HG03342 (cell line): Measurements from ENCODE around the gene YAF2.
"Not testable (repeated sequence)": the region's sequence is repeated elsewhere in the genome, so short reads cannot be mapped to it uniquely, and the experiment has no call there.

Experiments used
- ATAC-seq: cut with Tn5 transposase; IDR thresholded peaks from one replicate; pipeline ENCODE4 v1.9.1; 2021; ENCODE audit warnings: mild to moderate bottlenecking, moderate library complexity; ENCODE audit not compliant: unreplicated experiment

Gene YAF2

DNA sequence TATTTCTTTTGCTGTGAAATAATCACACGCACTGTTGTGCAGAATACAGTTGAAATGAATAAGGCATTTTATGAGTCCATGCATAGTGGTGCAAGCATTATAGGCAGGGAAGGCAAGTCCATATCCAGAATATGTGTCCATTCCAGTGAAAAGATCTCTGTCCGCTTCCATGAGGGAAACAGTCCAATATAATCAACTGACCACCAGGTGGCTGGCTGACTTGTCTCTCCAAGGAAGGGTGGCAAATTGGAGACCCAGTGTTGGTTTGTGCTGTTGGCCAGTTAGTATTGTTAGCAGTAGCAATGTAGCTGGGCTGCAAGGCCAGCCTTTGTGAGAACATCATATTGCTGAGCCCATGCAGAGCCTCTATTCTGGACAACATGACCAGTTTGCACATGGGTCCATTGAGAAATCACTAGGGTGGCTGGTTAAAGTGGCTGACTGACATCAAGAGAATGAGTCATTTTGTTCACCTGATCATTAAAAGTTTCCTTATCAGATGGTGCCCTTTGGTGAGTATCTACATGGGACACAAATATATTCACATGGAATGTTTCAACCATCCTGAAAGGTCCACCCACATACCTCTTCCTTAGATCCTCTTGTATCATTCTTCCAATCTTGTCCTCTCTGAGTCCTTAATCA, 17.3 kb upstream of the YAF2 start:
- ATAC-seq, result no peak

DNA sequence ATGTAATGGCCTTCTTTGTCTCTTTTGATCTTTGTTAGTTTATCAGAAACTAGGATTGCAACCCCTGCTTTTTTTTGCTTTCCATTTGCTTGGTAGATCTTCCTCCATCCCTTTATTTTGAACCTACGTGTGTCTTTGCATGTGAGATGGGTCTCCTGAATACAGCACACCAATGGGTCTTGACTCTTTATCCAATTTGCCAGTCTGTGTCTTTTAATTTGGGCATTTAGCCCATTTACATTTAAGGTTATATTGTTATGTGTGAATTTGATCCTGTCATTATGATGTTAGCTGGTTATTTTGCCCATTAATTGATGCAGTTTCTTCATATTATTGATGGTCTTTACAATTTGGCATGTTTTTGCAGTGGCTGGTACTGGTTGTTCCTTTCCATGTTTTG, 14.6 kb upstream of the YAF2 start:
- ATAC-seq, result not testable (repeated sequence)

DNA sequence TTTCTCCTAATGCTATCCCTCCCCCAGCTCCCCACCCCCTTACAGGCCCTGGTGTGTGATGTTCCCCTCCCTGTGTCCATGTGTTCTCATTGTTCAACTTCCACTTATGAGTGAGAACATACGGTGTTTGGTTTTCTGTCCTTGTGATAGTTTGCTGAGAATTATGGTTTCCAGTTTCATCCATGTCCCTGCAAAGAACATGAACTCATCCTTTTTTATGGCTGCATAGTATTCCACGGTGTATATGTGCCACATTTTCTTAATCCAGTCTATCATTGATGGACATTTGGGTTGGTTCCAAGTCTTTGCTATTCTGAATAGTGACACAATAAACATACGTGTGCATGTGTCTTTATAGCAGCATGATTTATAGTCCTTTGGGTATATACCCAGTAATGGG, 11.0 kb upstream of the YAF2 start:
- not testable (repeated sequence) for ATAC-seq

DNA sequence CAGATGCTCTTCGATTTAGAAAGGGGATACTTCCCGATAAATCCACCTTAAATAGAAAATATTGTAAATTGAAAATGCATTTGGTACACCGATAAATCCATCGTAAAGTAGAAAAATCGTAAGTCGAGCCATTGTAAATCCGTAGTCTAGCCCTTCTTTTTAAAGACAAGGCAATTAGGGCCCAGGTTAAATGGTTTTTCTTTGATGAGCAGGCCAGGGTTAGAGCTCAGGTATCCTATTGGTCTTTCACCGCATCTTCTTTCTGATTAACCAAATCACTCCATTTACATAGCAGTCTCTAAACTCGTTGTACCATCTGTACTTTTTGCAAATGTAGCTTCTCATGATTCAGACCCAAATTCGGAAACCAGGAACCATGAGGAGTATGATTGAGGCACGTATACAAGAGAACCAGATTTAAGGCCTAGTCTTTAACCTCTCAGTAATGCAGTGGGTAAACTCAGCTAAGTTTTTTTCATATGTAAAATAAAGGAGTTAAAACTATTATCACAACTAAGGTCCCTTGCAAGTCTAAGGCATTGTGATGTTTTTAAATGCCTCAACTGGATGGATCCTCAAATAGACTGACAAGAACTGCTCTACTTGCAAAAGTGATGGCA, 2.2 kb upstream of the YAF2 start:
- no peak for ATAC-seq

DNA sequence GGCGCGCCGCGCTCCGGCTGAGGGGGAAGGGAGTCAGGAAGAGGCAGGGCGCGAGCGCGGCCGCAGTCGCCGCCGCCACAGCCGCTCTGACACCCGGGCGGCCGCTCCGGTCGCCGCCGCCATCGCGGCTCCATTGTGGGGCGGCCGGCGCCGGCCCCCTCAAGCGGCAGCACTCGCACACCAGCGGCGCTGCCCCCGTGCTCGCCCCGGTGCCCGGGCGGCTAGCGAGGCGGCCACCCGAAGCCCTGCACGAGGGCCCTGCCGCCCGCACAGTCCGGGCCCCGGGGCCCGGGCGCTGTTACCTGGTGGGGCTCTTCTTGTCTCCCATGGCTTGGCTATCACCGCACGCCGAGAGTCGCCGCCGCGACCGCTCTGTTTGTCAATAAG, 202 bp downstream of the YAF2 start:
- peak; percentile 30 for ATAC-seq

DNA sequence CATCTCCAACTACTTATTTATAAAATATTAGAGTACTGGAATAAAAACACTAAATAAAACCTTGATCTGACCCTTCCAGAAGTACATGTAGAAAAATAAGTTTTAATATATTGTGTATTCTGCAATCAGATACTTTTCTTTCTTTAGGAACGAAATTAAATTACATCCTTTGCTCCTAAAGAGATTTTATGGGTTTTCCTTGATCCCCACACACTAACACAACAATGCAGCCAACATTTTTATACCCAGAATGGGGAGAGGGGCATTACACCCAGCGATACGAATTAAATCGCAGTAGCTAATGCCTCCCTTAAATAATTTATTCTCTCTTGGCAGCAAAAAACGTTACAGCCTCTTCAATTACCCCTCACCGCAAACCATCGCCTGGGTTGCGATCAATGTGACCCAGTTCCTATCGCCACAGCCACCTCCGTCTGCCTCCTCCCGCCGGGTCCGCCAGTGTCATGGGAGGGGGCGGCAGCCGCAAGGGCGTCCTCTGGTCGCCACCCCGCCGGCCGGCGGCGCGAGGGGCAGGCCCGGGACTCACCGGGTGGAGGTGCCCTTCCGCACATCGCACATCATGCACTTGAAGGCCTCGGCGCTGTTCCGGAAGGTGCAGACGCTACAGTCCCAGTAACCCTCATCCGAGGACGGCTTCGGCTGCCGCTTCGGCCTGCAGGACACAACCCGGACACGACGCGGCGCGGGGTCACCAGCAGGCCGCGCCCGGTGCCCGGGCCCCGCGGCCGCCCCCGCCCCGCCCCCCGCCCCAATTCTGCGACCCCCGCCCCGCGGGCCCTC, 796 bp downstream of the YAF2 start:
- ATAC-seq, result peak; percentile 78

DNA sequence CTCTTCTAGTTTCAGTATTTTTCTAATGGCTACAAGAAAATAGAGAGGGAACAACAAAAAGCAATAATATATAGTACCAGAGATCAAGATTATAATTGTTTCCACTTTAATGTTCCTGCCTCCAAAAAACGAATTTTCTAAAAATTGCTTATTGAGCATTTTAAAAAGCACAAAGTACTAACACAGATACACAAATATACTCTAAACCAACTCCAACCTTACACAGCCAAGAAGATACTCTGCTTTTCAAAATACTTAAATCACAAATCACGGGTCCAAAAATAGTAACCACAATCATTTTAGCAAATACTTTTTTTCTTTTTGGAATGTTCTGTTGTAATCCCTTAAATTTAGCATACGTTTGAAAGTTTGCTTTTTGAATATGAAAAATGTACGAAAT, 2.0 kb downstream of the YAF2 start:
- no peak for ATAC-seq

DNA sequence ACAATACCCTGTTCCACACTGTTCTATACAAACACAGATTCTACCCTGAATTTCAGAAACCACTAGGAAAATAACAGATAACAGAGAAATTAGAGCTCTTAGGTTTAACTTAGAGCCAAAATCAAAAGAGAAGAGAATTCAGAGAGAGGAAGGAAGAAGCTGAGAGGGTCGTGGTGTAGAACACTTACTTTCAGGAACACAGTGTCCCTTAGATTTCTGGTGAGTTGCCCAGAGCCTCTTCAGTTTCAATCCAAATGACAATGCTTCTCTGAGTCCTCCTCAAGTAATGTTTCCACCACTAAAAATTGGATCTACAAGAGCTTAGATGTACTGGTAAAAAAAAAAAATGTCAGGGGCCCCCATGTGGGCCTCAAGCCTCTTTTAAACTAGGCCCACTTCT, 2.6 kb downstream of the YAF2 start:
- ATAC-seq, result no peak

DNA sequence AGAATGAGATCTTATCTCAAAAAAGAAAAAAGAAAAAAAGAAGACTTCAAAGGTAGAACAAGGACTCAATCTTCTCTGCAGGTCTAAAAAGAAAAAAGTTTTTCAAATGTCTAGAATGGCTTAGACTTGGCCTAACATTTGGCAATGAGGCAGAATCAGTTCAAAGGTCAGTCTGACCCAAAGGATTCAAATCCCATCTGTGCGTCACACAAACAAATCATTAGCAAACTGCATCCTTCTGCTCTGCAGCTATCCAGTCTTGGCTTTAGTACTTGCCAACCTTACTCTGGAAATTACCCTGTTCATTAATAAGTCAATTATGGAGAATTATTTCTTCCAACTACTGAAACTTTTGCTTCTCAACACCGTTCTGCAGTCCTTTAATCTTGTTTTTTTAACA, 3.1 kb downstream of the YAF2 start:
- no peak for ATAC-seq

DNA sequence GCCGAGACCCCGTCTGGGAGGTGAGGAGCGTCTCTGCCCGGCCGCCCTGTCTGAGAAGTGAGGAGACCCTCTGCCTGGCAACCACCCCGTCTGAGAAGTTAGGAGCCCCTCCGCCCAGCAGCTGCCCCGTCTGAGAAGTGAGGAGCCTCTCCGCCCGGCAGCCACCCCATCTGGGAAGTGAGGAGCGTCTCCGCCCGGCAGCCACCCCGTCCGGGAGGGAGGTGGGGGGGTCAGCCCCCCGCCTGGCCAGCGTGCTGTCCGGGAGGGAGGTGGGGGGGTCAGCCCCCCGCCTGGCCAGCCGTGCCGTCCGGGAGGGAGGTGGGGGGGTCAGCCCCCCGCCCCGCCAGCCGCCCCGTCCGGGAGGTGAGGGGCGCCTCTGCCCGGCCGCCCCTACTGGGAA, 10.5 kb downstream of the YAF2 start:
- not testable (repeated sequence) for ATAC-seq

DNA sequence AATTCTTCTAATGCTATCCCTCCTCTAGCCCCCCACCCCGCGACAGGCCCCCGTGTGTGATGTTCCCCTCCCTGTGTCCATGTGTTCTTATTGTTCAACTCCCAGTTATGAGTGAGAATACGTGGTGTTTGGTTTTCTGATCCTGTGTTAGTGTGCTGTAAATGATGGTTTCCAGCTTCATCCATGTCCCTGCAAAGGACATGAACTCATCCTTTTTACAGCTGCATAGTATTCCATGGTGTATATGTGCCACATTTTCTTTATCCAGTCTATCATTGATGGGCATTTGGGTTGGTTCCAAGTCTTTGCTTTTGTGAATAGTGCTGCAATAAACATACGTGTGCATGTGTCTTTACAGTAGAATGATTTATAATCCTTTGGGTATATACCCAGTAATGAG, 13.5 kb downstream of the YAF2 start:
- not testable (repeated sequence) for ATAC-seq

DNA sequence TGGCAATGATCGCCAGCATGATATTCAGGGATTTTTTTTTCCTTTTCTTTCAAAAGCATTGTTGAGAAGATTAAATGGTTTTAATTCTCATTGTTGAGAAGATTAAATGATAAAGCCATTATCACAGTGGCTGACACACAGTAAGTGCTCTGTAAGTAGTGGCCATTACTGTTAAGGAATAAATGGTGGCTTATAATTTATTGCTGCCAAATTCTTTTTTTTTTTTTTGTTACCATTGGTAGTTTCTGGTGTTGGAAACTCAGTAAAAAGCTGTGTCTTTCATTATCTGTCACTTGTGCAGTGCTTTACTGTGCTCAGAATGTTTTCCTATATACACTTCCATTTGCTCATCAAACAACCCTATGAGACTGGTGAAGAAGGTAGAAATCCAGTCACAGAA, 15.3 kb downstream of the YAF2 start:
- no peak for ATAC-seq

DNA sequence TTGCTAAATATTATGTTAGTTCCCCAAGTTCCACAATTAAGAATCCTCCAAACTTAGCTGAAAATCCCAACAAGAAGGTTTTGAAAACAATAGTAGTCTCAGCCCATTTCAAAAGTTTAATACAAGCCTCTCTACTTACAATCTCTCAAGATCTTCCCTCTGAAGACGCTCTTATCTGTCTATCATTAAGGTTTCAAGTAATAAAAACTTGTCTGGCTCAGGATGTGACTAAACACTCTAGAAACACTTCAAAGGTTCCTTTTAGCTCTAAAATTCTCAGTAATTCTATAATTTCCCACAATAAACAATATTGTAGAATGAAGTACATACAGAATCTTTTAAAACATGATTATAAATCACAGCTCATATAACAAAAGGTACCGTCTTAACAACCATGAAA, 16.3 kb downstream of the YAF2 start:
- no peak for ATAC-seq

DNA sequence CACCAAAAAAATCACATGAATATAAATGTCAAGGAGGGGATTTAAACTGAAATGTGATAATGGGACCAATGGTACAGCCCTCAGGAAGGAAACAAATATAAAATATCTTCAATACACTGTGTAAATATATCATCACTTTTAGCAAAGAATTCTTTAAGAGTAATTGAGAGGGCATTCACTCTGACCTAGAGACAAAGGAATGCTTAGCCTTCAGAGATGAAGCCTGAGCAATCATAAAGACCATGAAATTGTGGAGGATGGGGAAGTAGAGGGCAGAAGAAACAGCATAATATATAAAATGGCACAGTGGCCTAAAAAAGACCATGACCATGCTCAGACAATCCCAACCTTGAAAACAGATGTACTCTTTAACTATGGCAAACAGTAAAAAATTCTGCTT, 20.4 kb downstream of the YAF2 start:
- ATAC-seq, result no peak

DNA sequence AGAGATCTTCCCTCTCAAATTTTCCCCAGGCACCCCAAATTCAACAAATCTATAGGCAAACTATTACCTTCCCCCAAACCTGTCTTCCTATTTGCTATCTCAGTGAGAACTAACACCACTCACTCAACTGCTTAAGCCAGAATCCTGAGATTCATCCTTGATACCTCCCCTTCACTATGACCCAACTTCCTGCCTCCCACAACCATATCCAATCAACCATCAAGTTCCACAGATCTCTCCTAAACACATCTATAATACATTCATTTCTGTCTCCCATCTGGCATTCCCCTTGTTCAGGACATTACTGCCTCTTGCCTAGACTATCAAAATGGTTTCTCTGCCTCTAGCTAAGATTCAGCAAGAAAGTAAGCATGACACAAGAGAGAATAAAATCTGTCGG, 21.3 kb downstream of the YAF2 start:
- no peak for ATAC-seq

DNA sequence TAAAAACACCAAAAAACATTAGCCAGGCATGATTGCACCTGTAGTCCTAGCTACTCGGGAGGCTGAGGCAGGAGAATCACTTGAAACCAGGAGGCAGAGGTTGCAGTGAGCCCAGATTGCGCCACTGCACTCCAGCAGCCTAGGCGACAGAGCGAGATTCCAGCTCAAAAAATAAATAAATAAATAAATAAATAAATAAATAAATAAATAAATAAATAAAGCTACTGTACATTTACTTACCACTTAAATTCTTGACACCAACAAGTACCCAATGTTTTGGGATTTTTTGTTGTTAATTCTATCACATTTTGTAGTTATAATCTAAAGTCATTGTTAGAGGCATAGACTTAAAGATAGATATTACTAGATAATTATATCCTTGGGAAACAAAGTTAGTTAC, 22.3 kb downstream of the YAF2 start:
- not testable (repeated sequence) for ATAC-seq

DNA sequence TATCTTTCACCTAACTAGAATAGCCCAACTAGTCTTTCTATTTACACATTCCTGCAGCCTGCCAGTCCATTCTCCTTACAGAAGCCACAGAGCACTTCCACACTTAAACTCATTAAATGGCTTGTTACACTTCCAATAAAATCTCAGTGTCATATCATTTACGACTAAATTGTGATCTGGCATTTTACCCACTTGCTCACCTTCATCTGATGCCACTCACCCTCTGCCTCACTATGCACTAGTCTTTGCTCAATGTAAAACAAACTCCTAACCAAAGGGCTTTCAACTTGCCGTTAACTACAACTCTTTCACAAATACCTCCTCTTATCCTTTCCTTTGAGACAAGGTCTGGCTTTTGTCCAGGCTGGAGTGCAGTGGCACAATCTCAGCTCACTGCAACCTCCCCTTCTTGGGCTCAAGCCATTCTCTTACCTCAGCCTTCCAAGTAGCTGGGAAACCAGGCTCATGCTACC, 24.1 kb downstream of the YAF2 start:
- ATAC-seq, result no peak

DNA sequence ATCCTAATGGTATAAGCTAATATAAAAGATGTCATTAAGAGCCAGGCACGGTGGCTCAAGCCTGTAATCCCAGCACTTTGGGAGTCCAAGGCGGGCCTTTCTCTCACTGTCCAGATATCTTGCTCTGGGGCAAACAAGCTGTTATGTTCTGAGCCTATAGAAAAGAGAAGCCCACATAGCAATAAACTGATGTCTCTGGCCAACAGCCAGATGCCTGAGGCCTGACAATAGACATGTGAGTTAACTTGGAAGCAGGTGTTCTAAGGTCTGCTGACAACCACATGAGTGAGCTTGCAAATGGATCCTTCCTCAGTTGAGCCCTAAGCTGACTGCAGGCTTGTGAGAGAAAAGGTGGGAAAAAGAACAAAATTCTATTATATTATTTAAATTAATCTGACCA, 25.0 kb downstream of the YAF2 start:
- no peak for ATAC-seq

DNA sequence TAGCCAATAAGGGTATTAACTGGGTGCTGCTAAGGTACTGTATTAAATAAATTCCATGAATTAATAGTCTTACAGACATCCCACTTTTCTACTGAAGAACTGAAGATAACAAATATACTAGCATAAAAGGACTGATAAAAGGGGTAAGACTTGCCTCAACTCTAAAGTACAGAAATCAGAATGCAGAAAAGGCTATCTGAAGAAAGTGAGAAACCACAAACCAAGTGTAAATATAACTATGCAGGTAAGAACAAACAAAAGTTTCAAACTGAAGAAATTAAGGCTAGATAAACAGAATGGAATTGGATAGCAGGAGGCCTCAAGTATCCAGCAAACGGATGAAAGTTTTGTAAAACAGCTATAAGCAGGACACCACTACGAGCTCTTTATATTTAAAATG, 29.5 kb downstream of the YAF2 start:
- no peak for ATAC-seq

DNA sequence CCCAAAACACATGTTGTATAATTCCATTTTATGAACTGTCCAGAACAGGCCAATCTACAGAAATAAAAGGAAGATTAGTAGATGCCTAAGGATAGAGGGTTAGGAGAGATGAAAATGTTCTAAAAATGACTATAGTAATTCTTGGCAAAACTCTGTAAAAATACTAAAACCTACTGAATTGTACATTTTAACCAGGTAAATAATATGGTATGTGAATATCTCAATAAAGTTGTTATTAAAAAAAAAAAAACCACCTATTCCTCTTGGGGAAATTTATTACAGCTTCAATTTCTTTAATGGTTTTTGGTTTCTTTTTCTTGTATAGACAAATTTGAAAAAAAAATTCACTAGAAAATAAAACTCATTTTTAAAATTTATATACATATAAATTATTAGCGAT, 33.2 kb downstream of the YAF2 start:
- ATAC-seq, result no peak

DNA sequence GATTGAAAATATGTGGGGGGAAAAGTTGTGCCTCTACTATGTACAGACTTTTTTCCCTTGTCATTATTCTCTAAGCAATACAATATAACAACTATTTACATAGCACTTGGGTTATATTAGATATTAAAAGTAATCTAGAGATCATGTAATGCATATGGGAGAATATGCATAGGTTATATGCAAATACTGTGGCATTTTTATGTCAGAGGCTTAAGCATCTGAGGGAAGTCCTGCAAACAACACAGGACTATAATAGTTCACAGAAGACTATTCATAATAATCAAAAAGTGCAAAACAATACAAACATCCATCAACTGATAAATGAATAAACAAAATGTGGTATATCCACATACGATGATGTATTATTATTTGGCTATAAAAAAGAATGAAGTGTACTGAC, 33.7 kb downstream of the YAF2 start:
- no peak for ATAC-seq

DNA sequence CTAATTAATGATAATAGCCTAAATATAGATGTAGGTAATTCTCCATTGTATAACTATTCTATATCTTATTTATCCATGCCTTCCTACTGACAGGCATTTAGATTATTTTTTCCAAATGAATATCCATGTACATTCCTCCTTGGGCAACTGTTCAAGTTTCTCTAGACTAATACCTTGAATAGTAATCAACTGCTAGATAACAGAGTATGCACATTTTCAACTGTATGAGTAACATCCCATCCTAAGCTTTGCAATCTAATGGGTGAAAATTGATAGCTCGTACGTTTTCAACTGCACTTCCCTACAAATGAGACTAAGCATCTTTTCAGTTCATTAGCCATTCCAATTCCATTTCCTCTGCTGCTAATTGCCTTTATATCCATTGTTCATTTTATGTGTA, 37.0 kb downstream of the YAF2 start:
- no peak for ATAC-seq
